Nephron progenitor cell (in vitro differentiated cells): ENCODE results near the gene MINDY4.

Source experiments
- DNase-seq: peaks from one replicate; pipeline ENCODE4 v3.0.0; 2021
- H3K27ac Mint-ChIP-seq: 2 replicates; pipeline ENCODE4 v1.8.0; 2021; ENCODE audit warnings: mild to moderate bottlenecking, moderate library complexity, mixed read lengths
- H3K27me3 Mint-ChIP-seq: 2 replicates; pipeline ENCODE4 v1.8.0; 2021; ENCODE audit warnings: mild to moderate bottlenecking, low read depth, mixed read lengths; ENCODE audit not compliant: poor library complexity
- H3K36me3 Mint-ChIP-seq: 2 replicates; pipeline ENCODE4 v1.8.0; 2021; ENCODE audit warnings: low read depth, mixed read lengths
- H3K4me1 Mint-ChIP-seq: 2 replicates; pipeline ENCODE4 v1.8.0; 2021; ENCODE audit warnings: mixed read lengths
- H3K4me3 Mint-ChIP-seq: 2 replicates; pipeline ENCODE4 v1.8.0; 2021; ENCODE audit warnings: mild to moderate bottlenecking, moderate library complexity, mixed read lengths
- H3K9me3 Mint-ChIP-seq: 2 replicates; pipeline ENCODE4 v1.8.0; 2021; ENCODE audit warnings: mild to moderate bottlenecking, moderate library complexity, mixed read lengths
- TF ChIP-seq, protein P1 (sequence below): fragments of 200-600 bp; sonication (generic); IDR thresholded peaks from 2 replicates; pipeline ENCODE4 v1.5.0; 2021; ENCODE audit warnings: antibody characterized with exemption

MINDY4 gene

DNA sequence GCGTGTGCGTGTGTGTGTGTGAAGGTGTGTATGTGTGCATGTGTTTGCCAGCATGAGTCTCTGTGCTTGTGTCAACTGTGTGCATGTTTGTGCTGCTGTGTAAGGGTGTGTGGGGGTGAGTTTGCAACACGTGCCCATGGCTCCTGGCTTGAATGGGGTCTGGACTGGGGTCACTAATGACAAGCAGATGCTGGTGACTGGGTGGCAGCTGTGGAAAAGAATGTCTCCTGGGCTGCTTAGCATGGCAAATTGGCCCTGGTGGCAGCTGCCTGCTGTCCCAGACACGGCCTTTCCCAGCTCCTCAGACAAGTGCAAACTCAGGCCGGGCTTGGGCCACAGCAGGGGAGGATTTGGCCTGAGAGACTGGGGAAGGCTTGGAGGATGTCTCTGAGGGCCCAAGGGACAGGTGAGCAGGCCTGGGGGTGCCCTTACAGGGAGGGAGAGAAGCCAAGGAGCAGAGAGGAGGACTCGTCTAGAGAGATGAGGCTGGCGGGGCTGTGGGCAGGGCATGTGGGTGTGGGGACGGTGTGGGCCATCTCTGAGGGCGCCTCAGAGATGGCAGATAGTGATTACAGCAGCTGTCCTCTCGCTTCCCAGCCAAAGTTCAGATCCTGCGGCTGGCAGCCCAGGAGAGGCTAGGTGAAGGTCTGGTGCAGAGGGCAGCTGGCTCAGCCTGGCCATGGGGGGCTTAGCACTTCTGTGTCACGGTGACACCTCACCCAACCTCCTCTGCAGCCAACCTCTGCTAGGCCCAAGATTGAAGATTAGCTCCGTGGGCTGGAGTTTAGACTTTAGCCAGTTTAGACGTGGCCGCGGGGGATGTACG is 142.0 kb downstream of the MINDY4 start:
- H3K36me3 Mint-ChIP-seq: no peaks in the 10 kb centered on the region
- peaks cover 15% of the 10 kb centered on the region for H3K27me3 Mint-ChIP-seq
- no peak overlapping the region for H3K4me3 Mint-ChIP-seq
- H3K9me3 Mint-ChIP-seq: no peaks in the 10 kb centered on the region
- no peak for DNase-seq
- peaks cover 37% of the 10 kb centered on the region for H3K4me1 Mint-ChIP-seq
- H3K27ac Mint-ChIP-seq: no peak overlapping the region
- TF ChIP-seq, protein P1, sequence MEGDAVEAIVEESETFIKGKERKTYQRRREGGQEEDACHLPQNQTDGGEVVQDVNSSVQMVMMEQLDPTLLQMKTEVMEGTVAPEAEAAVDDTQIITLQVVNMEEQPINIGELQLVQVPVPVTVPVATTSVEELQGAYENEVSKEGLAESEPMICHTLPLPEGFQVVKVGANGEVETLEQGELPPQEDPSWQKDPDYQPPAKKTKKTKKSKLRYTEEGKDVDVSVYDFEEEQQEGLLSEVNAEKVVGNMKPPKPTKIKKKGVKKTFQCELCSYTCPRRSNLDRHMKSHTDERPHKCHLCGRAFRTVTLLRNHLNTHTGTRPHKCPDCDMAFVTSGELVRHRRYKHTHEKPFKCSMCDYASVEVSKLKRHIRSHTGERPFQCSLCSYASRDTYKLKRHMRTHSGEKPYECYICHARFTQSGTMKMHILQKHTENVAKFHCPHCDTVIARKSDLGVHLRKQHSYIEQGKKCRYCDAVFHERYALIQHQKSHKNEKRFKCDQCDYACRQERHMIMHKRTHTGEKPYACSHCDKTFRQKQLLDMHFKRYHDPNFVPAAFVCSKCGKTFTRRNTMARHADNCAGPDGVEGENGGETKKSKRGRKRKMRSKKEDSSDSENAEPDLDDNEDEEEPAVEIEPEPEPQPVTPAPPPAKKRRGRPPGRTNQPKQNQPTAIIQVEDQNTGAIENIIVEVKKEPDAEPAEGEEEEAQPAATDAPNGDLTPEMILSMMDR: no peak

DNA sequence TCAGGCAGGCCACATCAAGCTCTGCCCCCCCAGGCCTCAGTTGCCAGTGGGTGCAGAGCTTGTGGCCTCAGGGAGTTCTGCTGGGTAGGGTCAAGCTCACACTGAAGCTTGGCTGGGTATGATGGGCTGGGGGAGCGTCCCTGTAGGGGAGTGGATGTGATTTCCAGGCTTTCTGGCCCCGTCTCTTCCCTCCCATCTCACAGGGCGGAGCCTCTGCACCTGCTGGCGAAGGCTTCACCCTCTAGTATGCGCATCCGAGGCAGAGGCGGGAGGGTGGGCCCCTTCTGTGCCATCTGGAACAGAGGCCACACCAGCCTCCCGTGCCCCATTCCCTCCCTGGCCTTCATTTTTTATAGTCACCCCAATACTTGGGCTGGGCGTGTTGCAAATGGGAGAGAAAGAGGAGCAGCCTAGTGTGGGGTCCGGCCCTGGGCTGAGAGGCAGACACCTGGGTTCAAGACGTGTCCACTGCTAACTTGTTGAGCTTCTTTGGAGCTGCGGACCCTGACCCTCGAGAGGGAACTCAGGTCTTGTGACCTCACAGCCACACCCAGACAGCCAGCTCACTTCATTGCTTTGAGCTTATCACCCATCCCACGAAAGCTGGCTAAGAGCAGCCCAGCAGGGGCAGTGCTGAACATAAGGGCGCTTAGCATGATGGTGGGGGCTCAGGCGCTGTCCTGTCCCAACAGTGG is 142.8 kb downstream of the MINDY4 start:
- H3K36me3 Mint-ChIP-seq: no peaks in the 10 kb centered on the region
- H3K9me3 Mint-ChIP-seq: no peaks in the 10 kb centered on the region
- TF ChIP-seq, protein P1: no peak
- no peak overlapping the region for H3K27ac Mint-ChIP-seq
- DNase-seq: no peak
- H3K4me3 Mint-ChIP-seq: no peak overlapping the region
- H3K27me3 Mint-ChIP-seq: peaks cover 15% of the 10 kb centered on the region
- peaks cover 37% of the 10 kb centered on the region for H3K4me1 Mint-ChIP-seq

DNA sequence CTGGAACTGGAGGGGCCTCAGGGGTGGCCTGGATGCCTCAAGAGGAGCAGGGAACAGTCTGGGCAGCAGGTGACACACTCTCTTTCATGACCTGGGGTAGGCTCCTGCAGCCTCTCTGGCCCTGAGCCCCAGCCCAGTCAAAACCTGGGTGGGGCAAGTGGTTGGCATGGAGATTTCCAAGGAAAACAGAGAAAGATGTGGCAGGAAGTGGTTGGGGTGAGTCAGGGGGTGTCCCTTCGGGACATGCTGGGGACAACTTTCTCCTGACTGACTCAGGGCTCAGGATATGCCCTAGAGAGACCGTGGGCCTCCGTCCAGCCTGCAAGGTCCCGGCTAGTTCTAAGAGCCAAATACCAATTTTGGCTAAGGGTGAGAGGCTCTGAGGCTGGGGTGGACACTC is 143.4 kb downstream of the MINDY4 start:
- Mint-ChIP-seq H3K36me3 (no peaks in the 10 kb centered on the region), H3K9me3 (no peaks in the 10 kb centered on the region), H3K27ac (no peak overlapping the region), H3K27me3 (peaks cover 15% of the 10 kb centered on the region), H3K4me3 (no peak overlapping the region), H3K4me1 (peaks cover 39% of the 10 kb centered on the region)
- no peak for DNase-seq
- TF ChIP-seq, protein P1: no peak

DNA sequence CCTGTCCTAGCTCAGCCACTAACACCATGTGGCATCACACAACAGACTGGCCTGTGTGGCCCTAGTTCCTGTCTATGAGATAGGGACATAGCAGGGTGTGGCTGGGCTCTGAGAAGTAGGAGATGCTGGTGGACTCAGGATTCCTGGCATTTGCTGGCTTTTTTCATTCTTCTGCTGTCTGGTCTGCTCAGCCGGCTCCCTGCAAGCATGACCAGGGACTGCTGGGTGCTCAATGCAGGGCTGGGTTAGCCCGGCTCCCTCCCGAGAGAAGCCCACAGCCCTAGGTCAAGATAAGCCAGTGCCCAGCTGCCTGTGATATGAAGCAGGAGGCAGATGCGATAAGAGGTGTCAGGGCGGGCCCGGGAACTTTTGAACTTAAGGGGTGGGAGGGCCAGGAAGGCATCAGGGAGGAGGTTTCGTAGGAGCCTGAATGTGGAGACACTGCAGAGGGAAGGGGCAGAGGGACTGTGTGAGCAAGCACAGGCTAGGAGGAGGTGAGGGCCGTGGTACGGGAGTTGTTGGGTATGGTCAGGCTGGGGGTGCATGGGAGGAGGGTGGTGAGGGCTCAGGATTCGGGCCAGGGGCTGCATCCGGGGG is 143.9 kb downstream of the MINDY4 start:
- no peaks in the 10 kb centered on the region for H3K36me3 Mint-ChIP-seq
- TF ChIP-seq, protein P1: no peak

DNA sequence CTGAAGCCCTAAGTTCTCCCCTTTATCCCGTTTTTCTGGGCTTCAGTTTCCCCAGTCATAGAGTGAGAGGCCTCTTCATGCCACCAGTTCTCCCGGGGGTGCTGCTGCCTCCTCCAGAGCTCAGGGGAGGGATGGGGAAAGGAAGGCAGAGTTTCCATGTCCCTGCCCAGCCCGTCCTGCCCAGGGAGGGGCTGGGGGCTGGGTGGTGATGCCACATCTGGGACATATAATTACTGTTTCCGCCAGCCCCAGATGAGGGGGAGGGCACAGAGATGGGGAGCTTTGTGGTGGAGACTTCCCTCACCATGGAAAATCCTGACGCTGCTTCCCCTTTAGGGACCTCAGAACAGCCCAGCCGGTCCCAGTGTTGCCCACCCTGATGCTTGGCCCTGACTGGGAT is 144.5 kb downstream of the MINDY4 start:
- Mint-ChIP-seq H3K4me1 (peaks cover 43% of the 10 kb centered on the region), H3K27me3 (peaks cover 12% of the 10 kb centered on the region), H3K36me3 (no peaks in the 10 kb centered on the region), H3K9me3 (no peaks in the 10 kb centered on the region), H3K27ac (no peak overlapping the region), H3K4me3 (no peak overlapping the region)
- DNase-seq: no peak
- TF ChIP-seq, protein P1: no peak

More for the DNA sequence above, 143.9 kb downstream of the MINDY4 start:
- H3K4me1 Mint-ChIP-seq: peaks cover 44% of the 10 kb centered on the region
- no peak overlapping the region for H3K27ac Mint-ChIP-seq
- H3K4me3 Mint-ChIP-seq: no peak overlapping the region
- H3K27me3 Mint-ChIP-seq: peaks cover 15% of the 10 kb centered on the region
- no peaks in the 10 kb centered on the region for H3K9me3 Mint-ChIP-seq
- DNase-seq: no peak
